Endometrium (tissue), 2 donors: ENCODE measurements around the gene GOPC.

Experiments used
- FAIRE-seq: peaks from 2 replicates; lab custom pipeline; 2012; peaks lifted over from hg19 to GRCh38; lab: Jason Lieb, UNC
- donor health status: control.
- donor health status: control.

Gene GOPC

DNA sequence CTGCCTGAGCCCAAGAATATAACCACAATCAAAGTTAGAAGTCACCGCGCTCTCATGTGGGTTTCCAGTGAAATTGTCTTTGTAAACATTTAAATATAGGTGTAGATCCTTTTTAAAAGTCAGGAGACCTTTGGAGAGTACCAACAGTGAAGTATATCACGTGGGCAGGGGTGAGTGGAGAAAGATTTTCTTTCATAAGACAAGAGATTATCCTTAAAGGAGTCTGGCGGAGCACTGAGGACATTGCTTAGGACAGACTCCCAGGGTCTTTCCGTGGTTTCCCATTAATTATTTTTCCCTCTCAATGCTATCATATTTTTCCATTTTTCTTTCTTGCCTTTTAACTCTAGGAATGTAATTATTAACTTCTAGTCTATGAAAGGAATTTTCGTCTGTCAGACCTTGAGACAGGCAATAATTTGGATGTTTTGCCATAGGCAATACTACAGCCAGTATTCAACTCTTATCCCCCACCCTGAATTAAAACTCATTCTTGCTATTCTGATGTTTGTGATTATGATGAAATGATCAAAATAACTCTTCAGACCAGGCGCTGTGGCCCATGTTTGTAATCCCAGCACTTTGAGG, 88.4 kb downstream of the GOPC start:
- FAIRE-seq, result no peak

GRCh38 chr6:117512987-117513573, 89.2 kb downstream of the GOPC start:
- no peak for FAIRE-seq

DNA sequence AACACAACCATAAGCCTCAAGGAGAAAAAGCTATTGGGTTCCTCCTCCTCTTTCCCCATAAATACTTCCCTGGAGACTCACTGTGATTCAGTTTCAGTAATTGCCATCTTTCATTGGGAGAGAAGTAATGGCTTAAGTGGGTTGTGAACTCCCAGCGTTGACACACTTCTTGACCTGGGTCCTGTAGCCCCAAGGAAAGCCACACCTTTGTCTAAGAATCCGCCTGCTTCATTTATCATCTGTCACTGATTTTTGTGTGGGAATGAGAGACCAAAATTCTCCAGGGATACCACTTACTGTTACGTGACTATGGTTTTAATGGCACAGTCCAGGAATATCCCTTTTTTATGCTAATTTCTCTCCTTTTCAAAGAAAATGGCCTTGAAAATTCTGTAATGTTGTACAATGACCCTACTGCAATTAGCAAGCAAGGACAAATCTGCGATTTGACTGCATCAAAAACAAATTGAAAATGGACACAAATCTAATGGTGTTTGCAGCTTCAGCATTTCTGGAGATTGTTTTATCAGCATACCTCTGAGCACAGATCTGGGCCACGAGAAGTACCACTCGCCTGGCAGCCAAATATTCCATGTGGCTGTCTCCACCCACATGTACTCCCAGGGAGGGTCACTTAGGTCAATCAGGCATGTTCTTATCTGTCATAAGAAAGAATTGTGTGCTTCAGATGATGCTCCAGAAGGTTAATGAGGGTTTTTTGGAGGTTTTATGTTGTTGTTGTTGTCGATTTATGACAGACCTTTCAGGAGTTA, 90.1 kb downstream of the GOPC start:
- no peak for FAIRE-seq
